Astrocyte (in vitro differentiated cells and primary cell): ENCODE results near the gene GPATCH2L.

Source experiments
- CTCF ChIP-seq: IDR thresholded peaks from 2 replicates; pipeline ENCODE4 v1.5.1; 2011; ENCODE audit warnings: low read depth, mild to moderate bottlenecking, inconsistent platforms, low read length, moderate library complexity; ENCODE audit not compliant: insufficient read depth
- EZH2 ChIP-seq: IDR thresholded peaks from 2 replicates; pipeline ENCODE4 v1.6.1; 2012; ENCODE audit warnings: mild to moderate bottlenecking, low read length, inconsistent platforms; ENCODE audit not compliant: insufficient read depth

GRCh38 chr14:76186308-76187027 lies 34.7 kb downstream of the GPATCH2L start:
- TF ChIP-seq CTCF (no peak), EZH2 (no peak)
